CD1c-positive myeloid dendritic cell (primary cell): ENCODE data around the gene LGALS1.
"Not testable (repeated sequence)": the region's sequence is repeated elsewhere in the genome, so short reads cannot be mapped to it uniquely, and the experiment has no call there.

Experiments
- DNase-seq: peaks from one replicate; pipeline ENCODE4 v3.0.0-alpha.2; 2016; ENCODE audit errors: extremely low spot score

LGALS1 gene

DNA sequence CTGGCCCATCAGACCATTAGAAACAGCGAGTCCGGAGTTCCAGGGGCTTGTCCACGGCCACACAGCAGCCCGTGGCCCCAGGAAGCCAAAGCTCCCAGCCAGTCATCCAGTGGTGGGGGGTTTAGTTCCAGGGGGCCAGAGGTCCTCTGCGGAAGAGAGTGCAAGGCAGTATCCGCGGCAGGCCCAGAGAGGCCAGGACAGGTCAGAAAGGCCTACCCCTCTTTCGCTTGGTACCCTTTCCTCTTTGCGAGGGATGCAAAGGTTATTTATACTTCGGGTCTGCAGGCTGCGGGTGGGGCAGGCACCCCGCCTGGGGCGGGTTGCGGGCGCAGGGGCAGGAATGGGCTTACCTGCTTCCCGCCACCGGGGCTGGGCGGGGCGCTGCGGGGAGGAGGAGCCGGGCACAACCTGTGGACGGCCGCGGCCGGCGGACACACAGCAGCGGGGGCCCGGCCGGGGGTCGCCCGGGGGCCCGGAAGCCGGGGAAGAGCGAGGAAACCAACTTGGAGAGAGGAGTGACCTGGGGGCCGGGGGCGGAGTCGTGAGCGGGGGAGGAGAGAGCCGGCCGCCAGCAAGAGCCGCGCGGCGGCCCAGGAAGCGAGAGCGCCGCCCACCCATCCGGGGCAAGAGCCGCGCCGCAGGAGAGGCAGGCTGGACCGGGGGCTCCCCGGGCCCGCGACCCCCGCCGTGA, 36.2 kb upstream of the LGALS1 start, which contains the start of gene SH3BP1:
SH3BP1 (plus strand) TSS at position 600 of the 691 bp plus-strand sequence. CDS start 119 bp downstream, outside the sequence.
- DNase-seq = peak; percentile 64

- peak; percentile 74 for DNase-seq
Observed at GRCh38 chr22:37639771-37640590, 35.5 kb upstream of the LGALS1 start.

- DNase-seq = no peak
Observed at GRCh38 chr22:37640591-37641560, 34.6 kb upstream of the LGALS1 start.

DNA sequence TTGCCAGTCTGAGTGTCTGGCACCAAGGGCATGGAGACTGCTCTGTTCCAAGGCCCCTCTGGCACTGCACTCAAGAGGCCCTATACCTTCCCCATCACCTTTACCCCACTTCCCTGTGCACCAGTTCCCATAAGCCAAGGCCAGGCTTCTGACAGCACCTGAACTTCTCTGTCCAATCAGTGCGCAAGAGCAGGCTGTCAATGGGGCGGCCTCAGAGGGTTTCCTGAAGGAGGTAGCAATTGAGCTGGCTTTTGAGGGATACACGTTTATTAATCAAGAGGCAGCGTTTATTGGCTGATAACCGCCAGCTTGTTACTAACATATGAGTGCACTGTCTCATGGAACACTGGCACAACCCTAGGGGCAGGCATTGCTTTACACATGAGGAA, 33.9 kb upstream of the LGALS1 start:
- DNase-seq = no peak

GRCh38 chr22:37643225-37643847, 32.1 kb upstream of the LGALS1 start:
- DNase-seq = peak; percentile 86

DNA sequence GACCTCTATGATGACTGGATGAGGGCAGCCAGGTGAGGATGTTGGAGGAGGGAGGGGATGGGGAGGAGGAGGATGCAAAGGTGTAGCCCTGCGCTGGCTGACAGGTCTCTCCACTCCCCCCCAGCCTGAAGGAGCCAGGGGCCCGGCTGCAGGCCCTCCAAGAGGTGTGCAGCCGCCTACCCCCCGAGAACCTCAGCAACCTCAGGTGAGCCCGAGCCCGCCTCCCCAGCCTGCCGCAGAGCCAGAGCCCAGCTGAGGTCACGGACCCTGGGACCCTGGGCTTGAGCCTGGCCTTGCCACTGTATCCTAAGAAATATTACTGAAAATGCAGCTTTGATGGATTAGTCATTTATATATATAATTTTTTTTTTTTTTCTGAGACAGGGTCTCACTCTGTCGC, 28.1 kb upstream of the LGALS1 start:
- DNase-seq = no peak

DNA sequence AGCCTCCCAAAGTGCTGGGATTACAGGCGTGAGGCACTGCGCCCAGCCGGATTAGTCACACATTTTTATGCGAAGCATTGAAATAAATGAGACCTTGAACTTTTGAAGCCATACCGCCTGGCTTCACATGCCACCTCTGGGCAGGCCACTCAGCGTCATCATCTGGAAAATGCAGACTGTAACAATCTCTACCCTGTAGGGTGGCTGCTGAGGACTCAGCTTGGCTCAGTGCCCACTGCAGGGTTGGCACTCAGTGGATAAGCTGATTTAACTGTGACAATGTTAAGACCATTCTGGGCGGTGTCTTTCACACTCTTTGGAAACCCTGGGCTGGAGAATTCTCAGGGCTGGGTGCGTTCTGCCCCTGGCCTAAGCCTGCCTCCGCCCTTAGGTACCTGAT, 27.5 kb upstream of the LGALS1 start:
- no peak for DNase-seq

GRCh38 chr22:37650463-37651136, 24.8 kb upstream of the LGALS1 start:
- no peak for DNase-seq

DNA sequence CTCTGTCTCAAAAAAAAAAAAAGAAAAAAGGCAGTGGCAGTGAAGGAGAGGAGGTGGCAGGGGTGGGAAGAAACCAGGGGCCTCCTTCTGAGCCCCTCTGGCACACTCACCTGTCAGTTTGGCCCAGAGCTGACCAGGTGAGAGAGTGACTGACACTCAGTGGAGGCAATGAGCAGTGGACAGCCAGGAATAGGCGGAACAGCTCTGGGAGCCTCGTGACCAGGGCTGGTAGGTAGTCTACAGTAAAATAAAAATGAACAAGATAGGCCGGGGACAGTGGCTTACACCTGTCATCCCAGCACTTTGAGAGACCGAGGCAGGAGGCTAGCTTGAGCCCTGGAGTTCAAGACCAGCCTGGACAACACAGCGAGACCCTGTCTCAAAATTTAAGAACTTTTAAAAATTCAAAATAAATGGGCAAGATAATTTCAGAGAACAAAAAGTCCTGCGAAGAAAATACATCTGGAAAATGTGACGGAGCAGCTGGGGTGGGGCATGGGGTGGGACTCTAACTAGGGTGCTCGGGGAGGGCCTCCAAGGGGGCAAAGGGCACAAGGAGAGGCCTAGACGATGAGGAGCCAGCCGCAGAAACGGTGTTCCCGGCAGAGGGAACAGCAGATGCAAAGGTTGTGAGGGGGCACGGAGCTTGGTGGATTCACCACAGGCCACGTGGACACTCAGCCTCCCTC, 20.7 kb upstream of the LGALS1 start:
- no peak for DNase-seq

GRCh38 chr22:37655252-37655563, 20.2 kb upstream of the LGALS1 start:
- DNase-seq = no peak

DNA sequence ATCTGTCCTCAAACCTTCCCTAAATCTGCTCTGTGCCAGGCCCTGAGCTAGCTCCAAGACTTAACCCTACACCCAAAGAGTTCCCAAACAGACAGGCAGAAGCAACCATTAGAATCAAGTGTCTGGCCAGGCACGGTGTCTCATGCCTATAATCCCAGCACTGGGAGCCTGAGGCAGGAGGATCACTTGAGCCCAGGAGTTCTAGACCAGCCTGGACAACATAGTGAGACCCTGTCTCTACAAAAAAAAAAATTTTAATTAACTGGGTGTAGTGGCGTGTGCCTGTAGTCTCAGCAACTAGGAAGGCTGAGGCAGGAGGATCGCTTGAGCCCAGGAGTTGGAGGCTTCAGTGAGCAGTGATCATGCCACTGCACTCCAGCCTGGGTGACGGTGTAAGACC, 18.9 kb upstream of the LGALS1 start:
- DNase-seq = not testable (repeated sequence)

GRCh38 chr22:37657590-37658132, 17.8 kb upstream of the LGALS1 start:
- peak; percentile 39 for DNase-seq

DNA sequence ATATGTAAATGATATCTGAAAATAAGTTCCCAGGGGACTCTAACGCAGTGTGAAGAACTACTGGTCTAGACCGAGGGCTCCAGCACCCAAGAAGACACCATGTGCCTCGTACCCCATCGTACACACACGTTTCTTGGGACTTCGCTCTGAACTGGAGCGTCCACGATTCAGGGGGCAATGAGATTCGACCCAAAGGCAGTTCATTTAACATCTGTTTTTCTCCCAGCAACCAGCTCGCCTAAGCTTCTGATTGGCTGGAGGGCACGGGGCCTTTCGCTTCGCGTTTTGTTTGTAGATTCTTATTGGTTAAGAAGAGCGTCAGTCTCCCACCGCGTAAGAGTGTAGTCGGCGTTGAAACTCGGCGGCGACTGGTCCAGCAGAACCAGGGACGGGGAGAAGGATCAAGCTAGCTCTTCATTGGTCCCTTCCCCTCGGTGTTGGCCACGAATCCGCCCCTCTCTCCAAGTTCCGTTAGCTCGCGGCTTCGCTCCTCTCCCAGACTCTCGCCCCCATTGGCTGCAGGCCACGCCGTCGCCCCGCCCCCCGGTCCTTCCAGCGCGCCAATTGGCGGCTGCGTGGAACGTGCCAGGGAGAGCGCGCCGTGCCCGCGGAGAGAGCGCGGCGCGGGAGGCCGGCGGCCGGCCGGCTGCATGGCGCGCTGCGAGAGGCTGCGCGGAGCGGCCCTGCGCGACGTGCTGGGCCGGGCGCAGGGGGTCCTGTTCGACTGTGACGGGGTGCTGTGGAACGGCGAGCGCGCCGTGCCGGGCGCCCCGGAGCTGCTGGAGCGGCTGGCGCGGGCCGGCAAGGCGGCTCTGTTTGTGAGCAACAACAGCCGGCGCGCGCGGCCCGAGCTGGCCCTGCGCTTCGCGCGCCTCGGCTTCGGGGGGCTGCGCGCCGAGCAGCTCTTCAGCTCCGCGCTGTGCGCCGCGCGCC, 17.0 kb upstream of the LGALS1 start, which contains the start of gene PDXP:
PDXP (plus strand) TSS at position 591 of the 933 bp plus-strand sequence; CDS start at position 651, 60 bp downstream.
- peak; percentile 99 for DNase-seq

GRCh38 chr22:37659066-37659896, 16.2 kb upstream of the LGALS1 start:
- peak; percentile 45 for DNase-seq

- DNase-seq = no peak
Observed at GRCh38 chr22:37659897-37660708, 15.3 kb upstream of the LGALS1 start.

DNA sequence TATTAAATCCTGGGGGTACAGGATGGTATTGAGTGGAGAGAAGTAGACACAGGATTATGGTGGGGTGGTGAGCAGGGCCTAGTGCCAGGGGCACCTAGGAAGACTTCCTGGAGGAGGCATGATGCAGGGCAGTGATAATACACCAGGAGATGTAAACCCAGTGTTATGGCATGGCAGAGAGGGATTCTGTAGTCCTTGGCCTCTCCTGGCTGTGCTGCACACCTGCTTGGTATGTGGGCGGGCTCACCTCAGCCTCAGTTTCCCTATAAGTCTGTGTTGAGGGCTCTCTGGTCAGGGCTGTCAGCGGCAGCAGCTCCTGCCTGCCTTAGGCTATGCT, 14.8 kb upstream of the LGALS1 start:
- no peak for DNase-seq
